GM20431 (cell line): Measurements from ENCODE around the gene CUL7.
"Not testable (repeated sequence)": the region's sequence is repeated elsewhere in the genome, so short reads cannot be mapped to it uniquely, and the experiment has no call there.

Experiments
- in situ Hi-C: fragments of 300-500 bp; cut with MseI, MboI; formaldehyde crosslinking; loops from one replicate; pipeline ENCODE4 v1.15.0; 2020; ENCODE audit warnings: low sequenced_read_pairs; ENCODE audit not compliant: unreplicated experiment

Gene CUL7

GRCh38 chr6:43053545-43054205 is at the start of gene CUL7:
Gene CUL7, minus strand, starts transcription at chr6:43053851. Its CDS starts 1,063 bp downstream, at chr6:43052788.
- in situ Hi-C loops, result no loop called here

GRCh38 chr6:43101497-43101896 is 47.8 kb upstream of the CUL7 start:
- in situ Hi-C loops, result no loop called here

- in situ Hi-C loops, result no loop called here
These were observed 43.9 kb upstream of the CUL7 start for GRCh38 chr6:43097502-43097901.

- in situ Hi-C loops, result no loop called here
These were observed 43.4 kb upstream of the CUL7 start for GRCh38 chr6:43097098-43097489.

- in situ Hi-C loops, result no loop called here
These were observed 42.9 kb upstream of the CUL7 start for GRCh38 chr6:43096451-43097097.

- in situ Hi-C loops, result no loop called here
These were observed 42.3 kb upstream of the CUL7 start for GRCh38 chr6:43095939-43096338.

GRCh38 chr6:43093436-43094289 is 40.0 kb upstream of the CUL7 start:
- in situ Hi-C loops, result no loop called here

- in situ Hi-C loops, result no loop called here
These were observed 39.0 kb upstream of the CUL7 start for GRCh38 chr6:43092635-43093034.

- in situ Hi-C loops, result no loop called here
These were observed 37.9 kb upstream of the CUL7 start for GRCh38 chr6:43091436-43091991.

GRCh38 chr6:43091020-43091419 is 37.4 kb upstream of the CUL7 start:
- in situ Hi-C loops, result no loop called here

GRCh38 chr6:43090559-43090956 is 36.9 kb upstream of the CUL7 start:
- in situ Hi-C loops, result no loop called here

GRCh38 chr6:43089874-43090558 is 36.4 kb upstream of the CUL7 start:
- in situ Hi-C loops, result no loop called here

GRCh38 chr6:43089467-43089866 is 35.8 kb upstream of the CUL7 start:
- in situ Hi-C loops, result no loop called here

GRCh38 chr6:43088654-43089056 is 35.0 kb upstream of the CUL7 start:
- in situ Hi-C loops, result no loop called here

GRCh38 chr6:43086022-43086658 is 32.5 kb upstream of the CUL7 start:
- in situ Hi-C loops, result no loop called here

GRCh38 chr6:43082806-43083655 is 29.4 kb upstream of the CUL7 start:
- in situ Hi-C loops, result no loop called here

- in situ Hi-C loops, result not testable (repeated sequence)
These were observed 28.3 kb upstream of the CUL7 start for GRCh38 chr6:43081922-43082321.

- in situ Hi-C loops, result no loop called here
These were observed 27.4 kb upstream of the CUL7 start for GRCh38 chr6:43081043-43081442.

GRCh38 chr6:43078691-43079090 is 25.0 kb upstream of the CUL7 start:
- in situ Hi-C loops, result no loop called here
